ENCODE data around the gene BYSL. TPM values are rescaled to one million over a fixed set of nuclear protein-coding genes. Genes with fewer than 3 reads are reported as not detected.

BYSL gene
- total and polyA plus RNA-seq, 2 donors (not counting 3 experiments of a cell fraction or from before 2014, with no cell fraction given), result 33.1 to 41.8 TPM

DNA sequence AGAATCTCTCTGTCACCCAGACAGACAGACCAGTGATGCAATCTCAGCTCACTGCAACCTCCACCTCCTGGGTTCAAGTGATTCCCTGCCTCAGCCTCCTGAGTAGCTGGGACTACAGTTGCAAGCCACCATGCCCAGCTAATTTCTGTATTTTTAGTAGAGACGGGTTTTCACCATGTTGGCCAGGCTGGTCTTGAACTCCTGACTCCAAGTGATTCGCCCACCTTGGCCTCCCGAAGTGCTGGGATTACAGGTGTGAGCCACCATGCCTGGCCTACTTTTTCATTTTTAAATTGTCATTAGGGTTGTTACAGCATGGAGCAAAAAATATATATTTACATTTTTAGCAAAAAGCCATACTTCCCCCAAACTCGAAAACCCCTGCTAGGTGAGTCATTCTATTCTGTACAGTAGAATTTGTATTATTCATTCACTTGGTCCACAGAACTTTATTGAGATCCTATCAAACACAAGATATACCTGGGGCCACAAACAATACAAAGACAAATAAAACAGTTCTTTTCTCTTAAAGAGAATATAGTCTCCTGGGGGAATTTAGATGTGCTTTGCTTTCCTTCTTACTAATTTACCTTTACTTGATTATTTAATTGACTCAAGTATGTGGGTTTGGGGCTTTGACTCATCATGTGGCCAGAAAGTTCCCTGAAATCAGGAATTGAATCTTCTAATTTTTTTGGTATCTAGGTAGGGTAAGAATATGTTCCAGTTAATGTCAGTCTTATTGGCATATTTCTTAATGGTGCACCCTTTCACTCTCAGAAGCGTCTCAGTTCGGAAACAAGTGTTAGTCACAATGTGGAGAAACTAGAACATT is 36.9 kb downstream of the BYSL start:
- no peaks in the 10 kb centered on the region for H3K4me1 ChIP-seq (ENCODE audit: control insufficient read depth, extremely low read depth, insufficient read depth, low read length)
- no peak overlapping the region for H2AFZ ChIP-seq (ENCODE audit: low read depth, low read length)
- ChIA-PET CTCF (no interaction called here), POLR2A (no interaction called here)
- BruUV-seq (replicated peaks), result no TSS peak
- H3K27ac ChIP-seq (ENCODE audit: insufficient read depth, low read depth, low read length), result no peak overlapping the region
- H3K27me3 ChIP-seq (ENCODE audit: control insufficient read depth in 2 of 2, insufficient read depth in 2 of 2, low read length in 2 of 2), result no peaks in the 10 kb centered on the region
- no peaks in the 10 kb centered on the region for H4K20me1 ChIP-seq (replicated peaks; ENCODE audit: control insufficient read depth, extremely low read depth, insufficient read depth, low read length)
- intact Hi-C loops (cut with micrococcal nuclease), result no loop called here
- TF ChIP-seq, protein P1, sequence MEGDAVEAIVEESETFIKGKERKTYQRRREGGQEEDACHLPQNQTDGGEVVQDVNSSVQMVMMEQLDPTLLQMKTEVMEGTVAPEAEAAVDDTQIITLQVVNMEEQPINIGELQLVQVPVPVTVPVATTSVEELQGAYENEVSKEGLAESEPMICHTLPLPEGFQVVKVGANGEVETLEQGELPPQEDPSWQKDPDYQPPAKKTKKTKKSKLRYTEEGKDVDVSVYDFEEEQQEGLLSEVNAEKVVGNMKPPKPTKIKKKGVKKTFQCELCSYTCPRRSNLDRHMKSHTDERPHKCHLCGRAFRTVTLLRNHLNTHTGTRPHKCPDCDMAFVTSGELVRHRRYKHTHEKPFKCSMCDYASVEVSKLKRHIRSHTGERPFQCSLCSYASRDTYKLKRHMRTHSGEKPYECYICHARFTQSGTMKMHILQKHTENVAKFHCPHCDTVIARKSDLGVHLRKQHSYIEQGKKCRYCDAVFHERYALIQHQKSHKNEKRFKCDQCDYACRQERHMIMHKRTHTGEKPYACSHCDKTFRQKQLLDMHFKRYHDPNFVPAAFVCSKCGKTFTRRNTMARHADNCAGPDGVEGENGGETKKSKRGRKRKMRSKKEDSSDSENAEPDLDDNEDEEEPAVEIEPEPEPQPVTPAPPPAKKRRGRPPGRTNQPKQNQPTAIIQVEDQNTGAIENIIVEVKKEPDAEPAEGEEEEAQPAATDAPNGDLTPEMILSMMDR (IDR thresholded peaks at IDR 0.05; ENCODE audit: extremely low read depth in 1 of 2, insufficient read depth in 1 of 2, low read depth in 1 of 2, low read length in 2 of 2), result no peak
- TF ChIP-seq GATA2 (IDR thresholded peaks at IDR 0.05; ENCODE audit: insufficient read depth, insufficient read length, low read depth, low read length) (no peak), FOS (IDR thresholded peaks at IDR 0.05; ENCODE audit: borderline replicate concordance, insufficient read depth, low read length) (no peak), POLR2AphosphoS5 (IDR thresholded peaks at IDR 0.05; ENCODE audit: insufficient read depth, low read depth, low read length) (no peak), EZH2 (IDR thresholded peaks at IDR 0.05; ENCODE audit: borderline replicate concordance, low read depth, low read length, severe bottlenecking) (no peak), MYC (IDR thresholded peaks at IDR 0.05; ENCODE audit: low read depth, low read length) (no peak), JUN (IDR thresholded peaks at IDR 0.05; ENCODE audit: borderline replicate concordance, insufficient read depth, insufficient read length, low read depth) (no peak), POLR2A (IDR thresholded peaks at IDR 0.05; ENCODE audit: low read depth, low read length) (no peak)
- TF ChIP-seq, protein P2, sequence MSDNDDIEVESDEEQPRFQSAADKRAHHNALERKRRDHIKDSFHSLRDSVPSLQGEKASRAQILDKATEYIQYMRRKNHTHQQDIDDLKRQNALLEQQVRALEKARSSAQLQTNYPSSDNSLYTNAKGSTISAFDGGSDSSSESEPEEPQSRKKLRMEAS (IDR thresholded peaks at IDR 0.05; ENCODE audit: insufficient read depth, insufficient read length), result no peak
- no peaks in the 10 kb centered on the region for H3K9me3 ChIP-seq (replicated peaks; ENCODE audit: control insufficient read depth, insufficient read depth, low read length)
- H3K4me3 ChIP-seq (replicated peaks in 1 of 3; ENCODE audit: insufficient read depth in 1 of 3, low read depth in 1 of 3, low read length in 3 of 3), result no peak overlapping the region
- FAIRE-seq (no peak), DNase-seq (ENCODE audit: low read depth, low spot score) (no peak)
- no peak overlapping the region for H3K4me2 ChIP-seq (ENCODE audit: insufficient read depth, low read length)
- no peaks in the 10 kb centered on the region for H3K36me3 ChIP-seq (ENCODE audit: control insufficient read depth in 2 of 2, extremely low read depth in 1 of 2, insufficient read depth in 2 of 2, low read length in 2 of 2)
- dilution Hi-C loops (cut with MboI; ENCODE audit: extremely low pct_ligation_motif_present, low sequenced_read_pairs), result no loop called here
- no peak overlapping the region for H3K9ac ChIP-seq (replicated peaks; ENCODE audit: extremely low read depth, insufficient read depth, low read length)
- no peaks in the 10 kb centered on the region for H3K9me1 ChIP-seq (replicated peaks; ENCODE audit: control insufficient read depth, extremely low read depth, insufficient read depth, low read length)
- no peaks in the 10 kb centered on the region for H3K79me2 ChIP-seq (ENCODE audit: control insufficient read depth, insufficient read depth, low read length)

Measured in endothelial cell of umbilical vein (primary cell).